GM12878 (cell line): ENCODE measurements around the gene PDPK1. TPM values are rescaled to one million over a fixed set of nuclear protein-coding genes. Genes with fewer than 3 reads are reported as not detected.
"Not testable (repeated sequence)": the region's sequence is repeated elsewhere in the genome, so short reads cannot be mapped to it uniquely, and the experiment has no call there.

ENCODE experiments used
- ATAC-seq: fragments of 200-7000 bp; cut with Tn5 transposase; 3 replicates; pipeline ENCODE4 v1.9.1; 2020; ENCODE audit warnings: mild to moderate bottlenecking, moderate library complexity
- BruUV-seq: library from RNA; stranded (reverse); fragments of 400-500 nt; replicated peaks from 2 replicates; lab custom pipeline; 2021; lab: Mats Ljungman, UMichigan
- CTCF ChIA-PET: fragments of 300-600 bp; sonication (Branson Sonifier 250); formaldehyde crosslinking; extraction: SDS; loops from one replicate; lab custom pipeline; 2021; ENCODE audit warnings: inconsistent platforms; lab: Yijun Ruan, JAX
- POLR2A ChIA-PET: fragments of 350-600 bp; formaldehyde crosslinking; extraction: SDS; loops from one replicate; lab custom pipeline; 2021; ENCODE audit warnings: inconsistent platforms; lab: Charles Lee
- RAD21 ChIA-PET: fragments of 300-600 bp; sonication (Branson Sonifier 250); formaldehyde crosslinking; loops from one replicate; lab custom pipeline; 2023; ENCODE audit warnings: antibody characterized with exemption; ENCODE audit not compliant: unreplicated experiment; lab: Charles Lee
- SMC1A ChIA-PET: fragments of 300-600 bp; sonication (Branson Sonifier 250); formaldehyde crosslinking; loops from one replicate; lab custom pipeline; 2023; ENCODE audit not compliant: unreplicated experiment, uncharacterized antibody; lab: Charles Lee
- DNase-seq: peaks from one replicate; pipeline ENCODE4 v3.0.0-alpha.2; 2011; ENCODE audit warnings: low read depth, low spot score
- FAIRE-seq: peaks from 3 replicates; lab custom pipeline; 2011; peaks lifted over from hg19 to GRCh38; lab: Jason Lieb, UNC
- H2AFZ ChIP-seq: 2 replicates; pipeline ENCODE4 v1.6.0; 2011; ENCODE audit warnings: low read depth, low read length, control low read depth; ENCODE audit not compliant: control insufficient read depth
- H3K27ac ChIP-seq: 2 replicates; pipeline ENCODE4 v1.5.1; 2011; ENCODE audit warnings: control low read depth; ENCODE audit not compliant: control insufficient read depth, insufficient read depth
- H3K27me3 ChIP-seq, 2 experiments: replicated peaks in 1 of 2; 2 replicates each; pipeline versions ENCODE4 v1.6.0 to v1.6.1; 2011; ENCODE audit warnings: low read length in 1 of 2; ENCODE audit not compliant: control insufficient read depth in 2 of 2, insufficient read depth in 2 of 2
- H3K36me3 ChIP-seq, 2 experiments: 2 replicates each; pipeline ENCODE4 v1.5.1; 2011; ENCODE audit warnings: low read length in 1 of 2; ENCODE audit not compliant: control insufficient read depth in 2 of 2, insufficient read depth in 2 of 2
- H3K4me1 ChIP-seq: 2 replicates; pipeline ENCODE4 v1.6.1; 2011; ENCODE audit warnings: mild to moderate bottlenecking, low read length, moderate library complexity, mixed read lengths; ENCODE audit not compliant: control insufficient read depth, insufficient read depth
- H3K4me2 ChIP-seq: 2 replicates; pipeline ENCODE4 v1.6.0; 2011; ENCODE audit warnings: control low read depth; ENCODE audit not compliant: control insufficient read depth, insufficient read depth
- H3K4me3 ChIP-seq: fragments of 200-600 bp; sonication (generic); 2 replicates; pipeline ENCODE4 v1.5.1; 2016
- H3K79me2 ChIP-seq: 2 replicates; pipeline ENCODE4 v1.6.0; 2011; ENCODE audit warnings: low read length; ENCODE audit not compliant: control insufficient read depth, insufficient read depth
- H3K9ac ChIP-seq: 2 replicates; pipeline ENCODE4 v1.8.0; 2011; ENCODE audit warnings: low read length, control low read depth, mixed read lengths; ENCODE audit not compliant: control insufficient read depth, insufficient read depth
- H3K9me3 ChIP-seq: replicated peaks from 3 replicates; pipeline ENCODE4 v1.5.1; 2011; ENCODE audit warnings: mild to moderate bottlenecking, low read length; ENCODE audit not compliant: control insufficient read depth, insufficient read depth
- H4K20me1 ChIP-seq: 2 replicates; pipeline ENCODE4 v1.6.0; 2011; ENCODE audit not compliant: control insufficient read depth, insufficient read depth
- BCL11A ChIP-seq: IDR thresholded peaks from 2 replicates; pipeline ENCODE4 v1.6.1; 2011; ENCODE audit warnings: low read depth, low read length
- CHD2 ChIP-seq: IDR thresholded peaks from 2 replicates; pipeline ENCODE4 v1.6.1; 2011; ENCODE audit warnings: low read depth, low read length, improper control_type of control experiment, borderline replicate concordance
- CHD4 ChIP-seq: fragments of 200-600 bp; sonication (generic); IDR thresholded peaks from 2 replicates; pipeline ENCODE4 v1.6.1; 2016; ENCODE audit warnings: mild to moderate bottlenecking
- IKZF2 ChIP-seq, 2 experiments: fragments of 450-650 bp; IDR thresholded peaks; 2 replicates each; pipeline ENCODE4 v1.6.1; 2017; ENCODE audit warnings: mild to moderate bottlenecking in 2 of 2, moderate library complexity in 2 of 2
- NKRF ChIP-seq: fragments of 450-650 bp; conservative IDR thresholded peaks from 2 replicates; pipeline ENCODE4 v1.6.1; 2017; ENCODE audit warnings: mild to moderate bottlenecking, moderate library complexity
- PAX8 ChIP-seq: fragments of 450-650 bp; IDR thresholded peaks from 2 replicates; pipeline ENCODE4 v1.6.1; 2017; ENCODE audit warnings: mild to moderate bottlenecking, moderate library complexity
- RELA ChIP-seq: fragments of 450-650 bp; IDR thresholded peaks from 2 replicates; pipeline ENCODE4 v1.8.0; 2014; ENCODE audit warnings: borderline replicate concordance; ENCODE audit not compliant: partially characterized antibody
- TAF1 ChIP-seq: IDR thresholded peaks from 2 replicates; pipeline ENCODE4 v1.6.1; 2011; ENCODE audit warnings: mild to moderate bottlenecking, low read depth, low read length, borderline replicate concordance
- TBL1XR1 ChIP-seq: IDR thresholded peaks from 2 replicates; pipeline ENCODE4 v1.6.1; 2012; ENCODE audit warnings: low read depth, low read length, improper control_type of control experiment
- USF1 ChIP-seq: IDR thresholded peaks from 2 replicates; pipeline ENCODE4 v1.6.1; 2011; ENCODE audit warnings: borderline replicate concordance, low read depth, mild to moderate bottlenecking, moderate library complexity, mixed read lengths, low read length; ENCODE audit not compliant: insufficient read depth; ENCODE audit errors: extremely low read length
- WGBS: methylation state at CpG from one replicate; pipeline ENCODE4 v1.1.6; 2016; ENCODE audit warnings: low lambda C conversion rate; ENCODE audit not compliant: insufficient replicate concordance, insufficient coverage; ENCODE audit errors: missing lambda C conversion rate; 5-methylcytosine and 5-hydroxymethylcytosine counted together
- in situ Hi-C: fragments of 300-500 bp; cut with MboI; formaldehyde crosslinking; loops from 9 replicates; pipeline ENCODE4 v1.14.3; 2018; ENCODE audit warnings: mixed read lengths
- intact Hi-C: fragments of 100-400 bp; cut with micrococcal nuclease; formaldehyde crosslinking; loops from one replicate; pipeline ENCODE4 v1.14.2; 2022; ENCODE audit not compliant: unreplicated experiment
- polyA plus RNA-seq, 11 experiments: library from polyadenylated mRNA; depleted of rRNA in 4 of 11; unstranded in 6 of 11; stranded (reverse) in 5 of 11; fragments of >200 nt; fragmentation: Nextera tagmentation in 4 of 11; fragmentation: Illumina TruSeq in 1 of 11; extraction: Ambion mirVana in 4 of 11; extraction: Trizol in 1 of 11; gene quantifications; 1 replicate in 1 of 11; 2 replicates in 10 of 11; pipeline versions ENCODE4 v1.2.1 to v1.2.3, GENCODE V29; 2011 to 2016; ENCODE audit warnings: inconsistent platforms in 2 of 11, missing spikeins in 2 of 11, low read depth in 1 of 11
- total RNA-seq, 4 experiments: library from RNA; depleted of rRNA in 3 of 4; stranded (reverse); fragments of >200 nt in 3 of 4; fragmentation: Illumina TruSeq in 1 of 4; extraction: Trizol in 1 of 4; gene quantifications; 2 replicates each; pipeline versions ENCODE4 v1.2.1 to v1.2.3, GENCODE V29; 2013 to 2021
- TF ChIP-seq, protein P1 (sequence below): IDR thresholded peaks from 2 replicates; pipeline ENCODE4 v1.6.1; 2011; ENCODE audit warnings: low read depth, low read length, improper control_type of control experiment, borderline replicate concordance

The PDPK1 gene
- total and polyA plus RNA-seq, 10 of the 15 experiments (the other 5 are each of a cell fraction or from before 2014, with no cell fraction given), result 3.9 to 41.3 (median 25.5) TPM

- FAIRE-seq, H4K20me1 ChIP-seq, CTCF ChIA-PET, H3K36me3 ChIP-seq, DNase-seq, in situ Hi-C loops, H3K27me3 ChIP-seq, H3K79me2 ChIP-seq, RAD21 ChIA-PET, H3K9me3 ChIP-seq, H3K27ac ChIP-seq, POLR2A ChIA-PET, H2AFZ ChIP-seq, H3K9ac ChIP-seq, H3K4me2 ChIP-seq, H3K4me3 ChIP-seq, ATAC-seq, SMC1A ChIA-PET, BruUV-seq: not testable (repeated sequence)
- peaks cover 14% of the 10 kb centered on the region for H3K4me1 ChIP-seq
- 100% methylated on average over 5 of the region's 5 CpGs for WGBS
- intact Hi-C loops, result loop anchor here (10.0 kb wide), 1 partner anchor 150 kb away; the partner anchor contains the start of gene KCTD5
Measured at GRCh38 chr16:2534335-2534734, 3.5 kb upstream of the PDPK1 start.

- in situ Hi-C loops (loop anchor here (5.0 kb wide), 1 partner anchor 62 kb away; no protein-coding TSS in a partner anchor), intact Hi-C loops (loop anchor here (10.0 kb wide), 1 partner anchor 149 kb away; the partner anchor contains the start of gene KCTD5)
- Histone ChIP-seq H3K4me2 (no peak overlapping the region), H3K36me3 (no peaks in the 10 kb centered on the region), H3K9ac (no peak overlapping the region), H4K20me1 (no peaks in the 10 kb centered on the region), H3K27me3 (no peaks in the 10 kb centered on the region), H3K79me2 (peaks cover 17% of the 10 kb centered on the region), H3K9me3 (no peaks in the 10 kb centered on the region), H3K27ac (no peak overlapping the region), H2AFZ (no peak overlapping the region), H3K4me3 (no peak overlapping the region), H3K4me1 (peaks cover 18% of the 10 kb centered on the region)
- RAD21 ChIA-PET, result no interaction called here
- DNase-seq (no peak), FAIRE-seq (no peak), ATAC-seq (no peak)
- POLR2A ChIA-PET, result no interaction called here
- BruUV-seq, result no TSS peak
- SMC1A ChIA-PET, result no interaction called here
- 87% methylated on average over 9 of the region's 9 CpGs for WGBS
- CTCF ChIA-PET, result interaction anchor here (0.6 to 0.7 kb wide), 4 partner anchors 10 to 75 kb away, joined by 3 to 4 read pairs (median 3); partner anchors contain the start of gene ATP6V0C
- no peak for TF ChIP-seq CHD2
- TF ChIP-seq TAF1, result no peak
- TF ChIP-seq TBL1XR1, result no peak
- TF ChIP-seq, protein P1, sequence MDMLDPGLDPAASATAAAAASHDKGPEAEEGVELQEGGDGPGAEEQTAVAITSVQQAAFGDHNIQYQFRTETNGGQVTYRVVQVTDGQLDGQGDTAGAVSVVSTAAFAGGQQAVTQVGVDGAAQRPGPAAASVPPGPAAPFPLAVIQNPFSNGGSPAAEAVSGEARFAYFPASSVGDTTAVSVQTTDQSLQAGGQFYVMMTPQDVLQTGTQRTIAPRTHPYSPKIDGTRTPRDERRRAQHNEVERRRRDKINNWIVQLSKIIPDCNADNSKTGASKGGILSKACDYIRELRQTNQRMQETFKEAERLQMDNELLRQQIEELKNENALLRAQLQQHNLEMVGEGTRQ, result no peak
- no peak for TF ChIP-seq USF1
- TF ChIP-seq CHD4, result no peak
- TF ChIP-seq RELA, result no peak
- TF ChIP-seq PAX8, result no peak
- TF ChIP-seq NKRF, result no peak
- no peak for TF ChIP-seq IKZF2 (IDR thresholded peaks at IDR 0.05)
- TF ChIP-seq BCL11A, result no peak
Measured at GRCh38 chr16:2535625-2536013, 2.2 kb upstream of the PDPK1 start.
